Osteocyte (in vitro differentiated cells): ENCODE data around the gene RNPEPL1. TPM values are rescaled to one million over a fixed set of nuclear protein-coding genes. Genes with fewer than 3 reads are reported as not detected.
"Not testable (repeated sequence)": the region's sequence is repeated elsewhere in the genome, so short reads cannot be mapped to it uniquely, and the experiment has no call there.

ENCODE experiments used
- DNase-seq: peaks from one replicate; pipeline ENCODE4 v3.0.0; 2021; ENCODE audit warnings: mixed read lengths; ENCODE audit not compliant: unreplicated experiment; ENCODE audit errors: extremely low spot score
- H3K27ac Mint-ChIP-seq: one replicate; pipeline ENCODE4 v1.8.0; 2021; ENCODE audit warnings: mild to moderate bottlenecking, mixed read lengths; ENCODE audit not compliant: unreplicated experiment
- H3K27me3 Mint-ChIP-seq: one replicate; pipeline ENCODE4 v1.8.0; 2021; ENCODE audit warnings: mixed read lengths; ENCODE audit not compliant: unreplicated experiment
- H3K36me3 Mint-ChIP-seq: one replicate; pipeline ENCODE4 v1.8.0; 2021; ENCODE audit warnings: mixed read lengths; ENCODE audit not compliant: unreplicated experiment
- H3K4me1 Mint-ChIP-seq: one replicate; pipeline ENCODE4 v1.8.0; 2021; ENCODE audit warnings: mixed read lengths; ENCODE audit not compliant: unreplicated experiment
- H3K4me3 Mint-ChIP-seq: one replicate; pipeline ENCODE4 v1.8.0; 2021; ENCODE audit warnings: mild to moderate bottlenecking, moderate library complexity, mixed read lengths; ENCODE audit not compliant: unreplicated experiment
- H3K9me3 Mint-ChIP-seq: one replicate; pipeline ENCODE4 v1.8.0; 2021; ENCODE audit warnings: mixed read lengths; ENCODE audit not compliant: unreplicated experiment
- total RNA-seq: library from RNA; stranded (reverse); gene quantifications from 2 replicates; pipeline ENCODE4 v1.2.1, GENCODE V29; 2021
- TF ChIP-seq, protein P1 (sequence below): fragments of 200-600 bp; sonication (generic); IDR thresholded peaks from 2 replicates; pipeline ENCODE4 v1.5.0; 2021; ENCODE audit warnings: antibody characterized with exemption, mild to moderate bottlenecking, moderate library complexity

RNPEPL1 gene
- total RNA-seq, 1 donor from 2014 or later, result 56.5 TPM

DNA sequence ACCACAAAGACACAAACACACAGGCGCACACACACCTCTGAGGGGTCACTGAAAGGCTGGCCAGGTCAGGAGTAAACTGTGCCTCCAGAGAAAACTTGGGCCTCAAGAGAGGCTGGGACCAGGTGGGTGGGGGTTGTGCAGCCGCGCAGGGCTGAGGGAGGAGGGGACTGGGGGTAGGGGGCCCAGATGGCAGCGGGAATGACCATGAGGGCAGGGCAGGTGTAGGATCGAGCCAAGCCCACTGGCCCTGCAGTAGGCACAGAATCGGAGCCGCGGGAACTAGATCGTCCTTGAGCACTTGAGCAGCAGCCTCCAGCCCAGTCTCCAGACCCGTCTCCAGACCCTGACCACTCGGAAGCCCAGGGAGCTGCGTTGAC lies 47.3 kb upstream of the RNPEPL1 start:
- H3K4me3 Mint-ChIP-seq, result no peak overlapping the region
- peaks cover 6% of the 10 kb centered on the region for H3K9me3 Mint-ChIP-seq
- no peaks in the 10 kb centered on the region for H3K27me3 Mint-ChIP-seq
- peak; percentile 67 for DNase-seq
- no peak overlapping the region for H3K27ac Mint-ChIP-seq
- peaks cover 32% of the 10 kb centered on the region for H3K36me3 Mint-ChIP-seq
- TF ChIP-seq, protein P1, sequence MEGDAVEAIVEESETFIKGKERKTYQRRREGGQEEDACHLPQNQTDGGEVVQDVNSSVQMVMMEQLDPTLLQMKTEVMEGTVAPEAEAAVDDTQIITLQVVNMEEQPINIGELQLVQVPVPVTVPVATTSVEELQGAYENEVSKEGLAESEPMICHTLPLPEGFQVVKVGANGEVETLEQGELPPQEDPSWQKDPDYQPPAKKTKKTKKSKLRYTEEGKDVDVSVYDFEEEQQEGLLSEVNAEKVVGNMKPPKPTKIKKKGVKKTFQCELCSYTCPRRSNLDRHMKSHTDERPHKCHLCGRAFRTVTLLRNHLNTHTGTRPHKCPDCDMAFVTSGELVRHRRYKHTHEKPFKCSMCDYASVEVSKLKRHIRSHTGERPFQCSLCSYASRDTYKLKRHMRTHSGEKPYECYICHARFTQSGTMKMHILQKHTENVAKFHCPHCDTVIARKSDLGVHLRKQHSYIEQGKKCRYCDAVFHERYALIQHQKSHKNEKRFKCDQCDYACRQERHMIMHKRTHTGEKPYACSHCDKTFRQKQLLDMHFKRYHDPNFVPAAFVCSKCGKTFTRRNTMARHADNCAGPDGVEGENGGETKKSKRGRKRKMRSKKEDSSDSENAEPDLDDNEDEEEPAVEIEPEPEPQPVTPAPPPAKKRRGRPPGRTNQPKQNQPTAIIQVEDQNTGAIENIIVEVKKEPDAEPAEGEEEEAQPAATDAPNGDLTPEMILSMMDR, result no peak
- H3K4me1 Mint-ChIP-seq, result no peaks in the 10 kb centered on the region

DNA sequence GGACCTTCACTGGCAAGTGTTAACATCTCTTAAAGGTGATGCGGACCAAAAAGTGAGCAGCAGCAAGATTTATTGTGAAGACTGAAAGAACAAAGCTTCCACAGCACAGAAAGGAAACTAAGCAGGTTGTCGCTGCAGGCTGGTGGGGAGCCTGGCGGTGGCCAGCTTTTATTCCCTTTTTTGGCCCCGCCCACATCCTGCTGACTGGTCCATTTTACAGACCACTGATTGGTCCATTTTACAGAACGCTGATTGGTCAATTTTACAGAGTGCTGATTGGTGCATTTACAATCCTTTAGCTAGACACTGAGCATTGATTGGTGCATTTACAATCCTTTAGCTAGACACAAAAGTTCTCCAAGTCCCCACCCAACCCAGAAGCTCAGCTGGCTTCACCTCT lies 46.4 kb upstream of the RNPEPL1 start:
- H3K27ac Mint-ChIP-seq, H3K9me3 Mint-ChIP-seq, H3K27me3 Mint-ChIP-seq, H3K4me3 Mint-ChIP-seq, H3K4me1 Mint-ChIP-seq: not testable (repeated sequence)
- DNase-seq, result peak; percentile 36
- H3K36me3 Mint-ChIP-seq, result peaks cover 37% of the 10 kb centered on the region

DNA sequence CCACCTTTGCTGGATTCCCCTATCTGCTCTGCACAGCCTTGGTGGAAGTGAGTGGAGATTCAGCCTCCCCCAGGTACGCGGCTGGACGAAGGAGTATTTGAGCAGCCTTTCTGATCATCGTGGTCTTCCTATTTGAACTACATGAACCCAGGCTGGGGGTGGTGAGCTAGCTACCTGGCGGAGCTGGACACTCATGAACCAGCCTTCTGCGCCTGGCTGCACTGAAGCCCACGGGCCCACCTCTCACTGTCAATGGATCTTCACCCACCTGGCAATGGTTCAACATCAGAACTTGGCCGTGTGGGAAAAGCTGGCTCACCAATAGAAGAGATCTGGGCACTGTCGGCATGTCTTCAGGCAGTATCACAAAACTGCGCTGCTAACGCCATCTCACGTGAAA lies 45.9 kb upstream of the RNPEPL1 start:
- Mint-ChIP-seq H3K27ac (no peak overlapping the region), H3K9me3 (peaks cover 6% of the 10 kb centered on the region), H3K36me3 (peaks cover 41% of the 10 kb centered on the region), H3K4me3 (no peak overlapping the region), H3K27me3 (no peaks in the 10 kb centered on the region), H3K4me1 (no peaks in the 10 kb centered on the region)
- peak; percentile 71 for DNase-seq
- TF ChIP-seq, protein P1, result no peak

DNA sequence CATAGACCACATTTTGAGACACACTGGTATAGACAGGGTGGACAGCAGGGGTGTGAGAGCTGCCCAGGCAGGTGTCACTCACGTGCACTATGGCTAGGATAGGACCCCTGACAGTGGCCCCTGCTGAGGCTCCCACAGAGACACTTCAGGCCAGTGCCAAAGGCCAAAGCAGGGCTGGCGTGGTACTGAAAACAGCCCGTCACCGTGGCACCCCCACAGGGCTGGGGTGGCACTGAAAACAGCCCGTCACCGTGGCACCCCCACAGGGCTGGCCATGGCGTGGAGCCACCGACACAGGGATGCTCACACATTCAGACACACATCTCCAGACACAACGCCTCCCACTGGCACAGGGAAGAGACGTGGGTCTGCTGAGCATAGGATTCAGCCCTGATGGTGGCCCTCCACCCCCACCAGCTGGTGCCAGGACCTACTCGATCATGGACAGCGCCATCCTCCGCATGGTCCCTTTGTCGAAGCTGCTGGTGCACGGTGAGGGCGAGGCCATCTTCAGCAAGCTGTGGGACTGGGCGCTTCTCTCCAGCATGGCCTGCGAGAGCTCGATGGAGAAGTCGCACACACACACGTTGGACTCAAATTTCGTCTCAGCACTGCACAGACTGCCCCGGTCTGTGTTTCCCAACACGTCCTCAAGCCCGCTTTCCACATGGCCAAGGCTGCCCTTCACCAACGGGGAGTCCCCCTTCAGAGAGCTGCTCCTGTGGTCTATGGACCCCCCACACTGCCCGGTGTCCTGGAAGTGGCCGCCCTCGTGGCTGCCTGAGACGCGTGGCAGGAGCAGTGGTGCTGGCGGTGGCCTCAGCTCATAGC lies 44.6 kb upstream of the RNPEPL1 start:
- DNase-seq, result peak; percentile 78
- Mint-ChIP-seq H3K4me1 (no peaks in the 10 kb centered on the region), H3K27me3 (no peaks in the 10 kb centered on the region), H3K36me3 (peaks cover 48% of the 10 kb centered on the region), H3K27ac (no peak overlapping the region), H3K4me3 (no peak overlapping the region), H3K9me3 (peaks cover 6% of the 10 kb centered on the region)
- TF ChIP-seq, protein P1, result no peak

DNA sequence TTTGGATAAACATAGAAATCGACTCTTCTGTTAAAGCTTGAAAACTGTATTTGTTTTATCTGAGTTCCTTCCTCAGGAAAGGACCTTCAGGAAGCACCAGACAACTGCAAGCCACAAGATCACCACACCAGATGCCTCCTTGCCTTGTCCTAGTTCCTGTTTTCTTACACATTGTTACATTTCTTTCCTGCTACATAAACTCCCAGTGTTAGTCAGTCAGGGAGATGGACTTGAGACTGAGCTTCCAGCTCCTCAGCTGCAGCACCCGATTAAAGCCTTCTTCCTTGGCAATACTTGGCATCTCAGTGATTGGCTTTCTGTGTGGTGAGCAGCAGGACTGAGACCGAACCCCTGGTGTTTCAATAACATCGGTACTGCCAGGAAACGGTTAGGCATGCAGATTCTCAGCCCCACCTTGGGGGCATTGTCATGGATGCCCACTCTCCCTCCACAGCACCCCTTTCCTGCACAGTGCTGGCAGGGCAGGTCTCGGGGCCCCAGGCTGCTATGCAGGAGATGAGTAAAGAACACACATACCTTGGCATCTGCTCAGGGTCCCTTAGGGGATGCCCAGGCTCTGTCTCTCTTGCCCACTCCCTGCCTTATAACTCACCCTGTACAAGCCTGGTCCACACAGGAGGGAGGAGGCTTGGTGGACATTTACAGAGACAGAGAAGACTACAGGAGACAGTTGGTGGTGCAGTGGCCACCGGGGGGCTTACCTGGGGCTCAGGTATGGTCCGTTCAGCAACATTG lies 43.1 kb upstream of the RNPEPL1 start:
- Mint-ChIP-seq H3K4me1 (no peaks in the 10 kb centered on the region), H3K36me3 (peaks cover 56% of the 10 kb centered on the region), H3K9me3 (peaks cover 11% of the 10 kb centered on the region), H3K27ac (no peak overlapping the region), H3K27me3 (no peaks in the 10 kb centered on the region), H3K4me3 (no peak overlapping the region)
- peak; percentile 40 for DNase-seq
- TF ChIP-seq, protein P1, result no peak
